ENCODE measurements around the gene EYA3.

EYA3 gene

GRCh38 chr1:27973771-27974416 is 114.5 kb downstream of the EYA3 start:
- Histone ChIP-seq H3K27me3 (ENCODE audit: control insufficient read depth, insufficient read depth, low read length) (no peaks in the 10 kb centered on the region), H3K4me1 (ENCODE audit: control insufficient read depth, low read depth, low read length) (no peaks in the 10 kb centered on the region), H3K9ac (ENCODE audit: low read length) (no peak overlapping the region), H3K27ac (ENCODE audit: low read length) (no peak overlapping the region), H3K36me3 (ENCODE audit: control insufficient read depth, low read depth, low read length) (peaks cover 13% of the 10 kb centered on the region), H3K4me3 (ENCODE audit: low read length) (no peak overlapping the region), H3K9me3 (ENCODE audit: control insufficient read depth, low read depth, low read length) (no peaks in the 10 kb centered on the region)

GRCh38 chr1:27972141-27972540 is 116.3 kb downstream of the EYA3 start:
- Histone ChIP-seq H3K36me3 (ENCODE audit: control insufficient read depth, low read depth, low read length) (peaks cover 23% of the 10 kb centered on the region), H3K4me3 (ENCODE audit: low read length) (no peak overlapping the region), H3K9me3 (ENCODE audit: control insufficient read depth, low read depth, low read length) (no peaks in the 10 kb centered on the region), H3K4me1 (ENCODE audit: control insufficient read depth, low read depth, low read length) (no peaks in the 10 kb centered on the region), H3K27ac (ENCODE audit: low read length) (no peak overlapping the region), H3K9ac (ENCODE audit: low read length) (no peak overlapping the region), H3K27me3 (ENCODE audit: control insufficient read depth, insufficient read depth, low read length) (no peaks in the 10 kb centered on the region)

GRCh38 chr1:27971674-27972073 is 116.7 kb downstream of the EYA3 start:
- H3K36me3 ChIP-seq (ENCODE audit: control insufficient read depth, low read depth, low read length), result peaks cover 23% of the 10 kb centered on the region
- H3K27ac ChIP-seq (ENCODE audit: low read length), result no peak overlapping the region

GRCh38 chr1:27970401-27970800 is 118.0 kb downstream of the EYA3 start:
- Histone ChIP-seq H3K9ac (ENCODE audit: low read length) (no peak overlapping the region), H3K27ac (ENCODE audit: low read length) (no peak overlapping the region), H3K4me3 (ENCODE audit: low read length) (no peak overlapping the region), H3K36me3 (ENCODE audit: control insufficient read depth, low read depth, low read length) (peaks cover 23% of the 10 kb centered on the region), H3K27me3 (ENCODE audit: control insufficient read depth, insufficient read depth, low read length) (no peaks in the 10 kb centered on the region), H3K4me1 (ENCODE audit: control insufficient read depth, low read depth, low read length) (no peaks in the 10 kb centered on the region), H3K9me3 (ENCODE audit: control insufficient read depth, low read depth, low read length) (no peaks in the 10 kb centered on the region)

More at GRCh38 chr1:27971674-27972073, 116.7 kb downstream of the EYA3 start:
- H3K9ac ChIP-seq (ENCODE audit: low read length), result no peak overlapping the region
- no peaks in the 10 kb centered on the region for H3K27me3 ChIP-seq (ENCODE audit: control insufficient read depth, insufficient read depth, low read length)
- H3K9me3 ChIP-seq (ENCODE audit: control insufficient read depth, low read depth, low read length), result no peaks in the 10 kb centered on the region
- no peak overlapping the region for H3K4me3 ChIP-seq (ENCODE audit: low read length)
- H3K4me1 ChIP-seq (ENCODE audit: control insufficient read depth, low read depth, low read length), result no peaks in the 10 kb centered on the region

- Histone ChIP-seq H3K36me3 (ENCODE audit: control insufficient read depth, low read depth, low read length) (peaks cover 24% of the 10 kb centered on the region), H3K27me3 (ENCODE audit: control insufficient read depth, insufficient read depth, low read length) (no peaks in the 10 kb centered on the region), H3K4me3 (ENCODE audit: low read length) (no peak overlapping the region), H3K4me1 (ENCODE audit: control insufficient read depth, low read depth, low read length) (no peaks in the 10 kb centered on the region), H3K27ac (ENCODE audit: low read length) (no peak overlapping the region), H3K9me3 (ENCODE audit: control insufficient read depth, low read depth, low read length) (no peaks in the 10 kb centered on the region), H3K9ac (ENCODE audit: low read length) (no peak overlapping the region)
Measured at GRCh38 chr1:27968692-27969091, 119.7 kb downstream of the EYA3 start.

GRCh38 chr1:27967884-27968466 is 120.4 kb downstream of the EYA3 start:
- no peaks in the 10 kb centered on the region for H3K9me3 ChIP-seq (ENCODE audit: control insufficient read depth, low read depth, low read length)
- no peaks in the 10 kb centered on the region for H3K4me1 ChIP-seq (ENCODE audit: control insufficient read depth, low read depth, low read length)
- H3K9ac ChIP-seq (ENCODE audit: low read length), result no peak overlapping the region
- no peak overlapping the region for H3K4me3 ChIP-seq (ENCODE audit: low read length)
- no peak overlapping the region for H3K27ac ChIP-seq (ENCODE audit: low read length)
- peaks cover 17% of the 10 kb centered on the region for H3K36me3 ChIP-seq (ENCODE audit: control insufficient read depth, low read depth, low read length)
- no peaks in the 10 kb centered on the region for H3K27me3 ChIP-seq (ENCODE audit: control insufficient read depth, insufficient read depth, low read length)

- H3K36me3 ChIP-seq (ENCODE audit: control insufficient read depth, low read depth, low read length), result peaks cover 16% of the 10 kb centered on the region
- H3K9ac ChIP-seq (ENCODE audit: low read length), result no peak overlapping the region
Measured at GRCh38 chr1:27967106-27967883, 121.1 kb downstream of the EYA3 start.

GRCh38 chr1:27966402-27967105 is 121.9 kb downstream of the EYA3 start:
- H3K36me3 ChIP-seq (ENCODE audit: control insufficient read depth, low read depth, low read length), result peaks cover 16% of the 10 kb centered on the region
- no peaks in the 10 kb centered on the region for H3K9me3 ChIP-seq (ENCODE audit: control insufficient read depth, low read depth, low read length)
- H3K27me3 ChIP-seq (ENCODE audit: control insufficient read depth, insufficient read depth, low read length), result no peaks in the 10 kb centered on the region
- H3K4me1 ChIP-seq (ENCODE audit: control insufficient read depth, low read depth, low read length), result peaks cover 1% of the 10 kb centered on the region
- H3K9ac ChIP-seq (ENCODE audit: low read length), result no peak overlapping the region
- H3K27ac ChIP-seq (ENCODE audit: low read length), result no peak overlapping the region
- no peak overlapping the region for H3K4me3 ChIP-seq (ENCODE audit: low read length)

More at GRCh38 chr1:27967106-27967883, 121.1 kb downstream of the EYA3 start:
- no peaks in the 10 kb centered on the region for H3K9me3 ChIP-seq (ENCODE audit: control insufficient read depth, low read depth, low read length)
- no peaks in the 10 kb centered on the region for H3K27me3 ChIP-seq (ENCODE audit: control insufficient read depth, insufficient read depth, low read length)
- no peak overlapping the region for H3K27ac ChIP-seq (ENCODE audit: low read length)
- H3K4me1 ChIP-seq (ENCODE audit: control insufficient read depth, low read depth, low read length), result no peaks in the 10 kb centered on the region
- no peak overlapping the region for H3K4me3 ChIP-seq (ENCODE audit: low read length)

- no peak overlapping the region for H3K27ac ChIP-seq (ENCODE audit: low read length)
- H3K36me3 ChIP-seq (ENCODE audit: control insufficient read depth, low read depth, low read length), result peaks cover 16% of the 10 kb centered on the region
- H3K9me3 ChIP-seq (ENCODE audit: control insufficient read depth, low read depth, low read length), result no peaks in the 10 kb centered on the region
- H3K9ac ChIP-seq (ENCODE audit: low read length), result no peak overlapping the region
- peaks cover 8% of the 10 kb centered on the region for H3K4me1 ChIP-seq (ENCODE audit: control insufficient read depth, low read depth, low read length)
- no peak overlapping the region for H3K4me3 ChIP-seq (ENCODE audit: low read length)
- H3K27me3 ChIP-seq (ENCODE audit: control insufficient read depth, insufficient read depth, low read length), result no peaks in the 10 kb centered on the region
Measured at GRCh38 chr1:27963393-27963792, 125.0 kb downstream of the EYA3 start.

GRCh38 chr1:27961646-27962221 is 126.7 kb downstream of the EYA3 start:
- Histone ChIP-seq H3K9me3 (ENCODE audit: control insufficient read depth, low read depth, low read length) (no peaks in the 10 kb centered on the region), H3K27me3 (ENCODE audit: control insufficient read depth, insufficient read depth, low read length) (no peaks in the 10 kb centered on the region), H3K4me1 (ENCODE audit: control insufficient read depth, low read depth, low read length) (peaks cover 8% of the 10 kb centered on the region), H3K27ac (ENCODE audit: low read length) (no peak overlapping the region), H3K36me3 (ENCODE audit: control insufficient read depth, low read depth, low read length) (peaks cover 13% of the 10 kb centered on the region), H3K9ac (ENCODE audit: low read length) (no peak overlapping the region), H3K4me3 (ENCODE audit: low read length) (peak overlapping the region; percentile 13)

Measured in iPS-18a (cell line).